GM21360 (cell line): Measurements from ENCODE around the gene TEX26.

ENCODE experiments used
- ATAC-seq: cut with Tn5 transposase; IDR thresholded peaks from one replicate; pipeline ENCODE4 v1.9.1; 2021; ENCODE audit warnings: mild to moderate bottlenecking, moderate library complexity; ENCODE audit not compliant: unreplicated experiment

Gene TEX26

GRCh38 chr13:31011193-31011860 lies 78.9 kb downstream of the TEX26 start:
- no peak for ATAC-seq

GRCh38 chr13:31011901-31012654 lies 79.6 kb downstream of the TEX26 start:
- no peak for ATAC-seq

GRCh38 chr13:31012655-31013024 lies 80.2 kb downstream of the TEX26 start:
- no peak for ATAC-seq

- no peak for ATAC-seq
Measured at GRCh38 chr13:31014456-31014855, 82.0 kb downstream of the TEX26 start.

- ATAC-seq: no peak
Measured at GRCh38 chr13:31015199-31015598, 82.7 kb downstream of the TEX26 start.

- no peak for ATAC-seq
Measured at GRCh38 chr13:31016342-31017325, 84.2 kb downstream of the TEX26 start.

- no peak for ATAC-seq
Measured at GRCh38 chr13:31018511-31018910, 86.1 kb downstream of the TEX26 start.

GRCh38 chr13:31020996-31021395 lies 88.5 kb downstream of the TEX26 start:
- ATAC-seq: no peak

GRCh38 chr13:31022288-31022895 lies 89.9 kb downstream of the TEX26 start:
- no peak for ATAC-seq

GRCh38 chr13:31022928-31023530 lies 90.6 kb downstream of the TEX26 start:
- ATAC-seq: no peak
